NCI-H2227 (cell line): ENCODE measurements around the gene GLRX2.
A peak's percentile ranks its signal among the peaks of the same experiment; 100 is the strongest.
"Not testable (repeated sequence)": the region's sequence is repeated elsewhere in the genome, so short reads cannot be mapped to it uniquely, and the experiment has no call there.

ENCODE experiments used
- DNase-seq: peaks from one replicate; lab custom pipeline; 2025; ENCODE audit not compliant: unreplicated experiment; lab: John Stamatoyannopoulos, UW

The GLRX2 gene

GRCh38 chr1:193104907-193105820, at the start of gene GLRX2:
Gene GLRX2 (minus strand): TSS chr1:193105414. CDS start chr1:193105382, 32 bp downstream.
- peak; percentile 89 for DNase-seq

- no peak for DNase-seq
Observed at GRCh38 chr1:193144999-193145398, 39.8 kb upstream of the GLRX2 start.

GRCh38 chr1:193144361-193144938, 39.2 kb upstream of the GLRX2 start:
- DNase-seq = no peak

GRCh38 chr1:193143285-193143684, 38.1 kb upstream of the GLRX2 start:
- DNase-seq = no peak

- no peak for DNase-seq
Observed at GRCh38 chr1:193142409-193142808, 37.2 kb upstream of the GLRX2 start.

GRCh38 chr1:193141804-193142203, 36.6 kb upstream of the GLRX2 start:
- DNase-seq = no peak

- DNase-seq = no peak
Observed at GRCh38 chr1:193140254-193140653, 35.0 kb upstream of the GLRX2 start.

GRCh38 chr1:193131266-193131860, 26.1 kb upstream of the GLRX2 start:
- no peak for DNase-seq

- DNase-seq = no peak
Observed at GRCh38 chr1:193125369-193125768, 20.2 kb upstream of the GLRX2 start.

- no peak for DNase-seq
Observed at GRCh38 chr1:193123751-193124150, 18.5 kb upstream of the GLRX2 start.

GRCh38 chr1:193121616-193122593, 16.7 kb upstream of the GLRX2 start, which contains the start of gene CDC73:
Gene CDC73 (plus strand): TSS chr1:193122031. CDS start chr1:193122201, 170 bp downstream.
- peak; percentile 99 for DNase-seq

- no peak for DNase-seq
Observed at GRCh38 chr1:193120604-193121166, 15.5 kb upstream of the GLRX2 start.

- no peak for DNase-seq
Observed at GRCh38 chr1:193118803-193119730, 13.9 kb upstream of the GLRX2 start.

- no peak for DNase-seq
Observed at GRCh38 chr1:193118194-193118593, 13.0 kb upstream of the GLRX2 start.

- DNase-seq = not testable (repeated sequence)
Observed at GRCh38 chr1:193117167-193117566, 12.0 kb upstream of the GLRX2 start.

- no peak for DNase-seq
Observed at GRCh38 chr1:193115629-193116227, 10.5 kb upstream of the GLRX2 start.

GRCh38 chr1:193114485-193115095, 9.4 kb upstream of the GLRX2 start:
- DNase-seq = no peak

GRCh38 chr1:193113992-193114332, 8.7 kb upstream of the GLRX2 start:
- DNase-seq = no peak
